Cardiac atrium fibroblast (primary cell): Measurements from ENCODE around the gene WNT9B. TPM values are rescaled to one million over a fixed set of nuclear protein-coding genes. Genes with fewer than 3 reads are reported as not detected.

Experiments
- total RNA-seq: library from RNA; depleted of rRNA; stranded (reverse); fragments of >200 nt; gene quantifications from 2 replicates; pipeline ENCODE4 v1.2.3, GENCODE V29; 2015

Gene WNT9B
- total RNA-seq = not detected in 2 replicates

GRCh38 chr17:46851029-46851741 lies at the start of gene WNT9B:
Gene WNT9B (plus strand): TSS chr17:46851583. CDS start chr17:46851639, 56 bp downstream.

GRCh38 chr17:46818316-46818928 lies 33.0 kb upstream of the WNT9B start, which contains the start of gene WNT3:
Gene WNT3 (minus strand): TSS chr17:46818692. CDS start chr17:46818597, 95 bp downstream.

GRCh38 chr17:46922804-46923635 lies 71.6 kb downstream of the WNT9B start, which contains the start of gene GOSR2:
Gene GOSR2 (plus strand): TSS chr17:46923160. CDS start chr17:46923193, 33 bp downstream.

Other genes with a start within 250 kb of the WNT9B start
- 0.16 and 0.72 TPM in 2 replicates for gene WNT3, start 32.9 kb upstream of the WNT9B start, total RNA-seq
- 30.3 and 47.3 TPM in 2 replicates for gene GOSR2, start 71.6 kb downstream of the WNT9B start, total RNA-seq
- gene RPRML, start 127.7 kb downstream of the WNT9B start, total RNA-seq = not detected in 2 replicates